ENCODE measurements around the gene ACVRL1. TPM values are rescaled to one million over a fixed set of nuclear protein-coding genes. Genes with fewer than 3 reads are reported as not detected.

ACVRL1 gene
- total RNA-seq, 3 donors from 2014 or later (not counting 1 experiment from before 2014, with no cell fraction given): 0.57 TPM; not detected in 2

- intact Hi-C loops (cut with micrococcal nuclease): no loop called here
- WGBS (ENCODE audit: insufficient coverage): 69% methylated on average over 8 of the region's 8 CpGs
- Mint-ChIP-seq H3K27ac (no peak overlapping the region), H3K9me3 (no peaks in the 10 kb centered on the region), H3K36me3 (no peaks in the 10 kb centered on the region), H3K27me3 (ENCODE audit: low read depth in 2 of 2) (peaks cover 13 to 24% of the 10 kb centered on the region in 2 donors), H3K4me1 (no peaks in the 10 kb centered on the region), H3K4me3 (no peak overlapping the region)
- H3K4me1 ChIP-seq (ENCODE audit: control insufficient read depth, insufficient read depth, low read length): peaks cover 9% of the 10 kb centered on the region
- ATAC-seq (no peak), DNase-seq (no peak)
- H3K9me3 ChIP-seq (ENCODE audit: control insufficient read depth, insufficient read depth, low read length): no peaks in the 10 kb centered on the region
- H3K27me3 ChIP-seq (ENCODE audit: control insufficient read depth, insufficient read depth, low read length): peaks cover 8% of the 10 kb centered on the region
- TF ChIP-seq, protein P1, sequence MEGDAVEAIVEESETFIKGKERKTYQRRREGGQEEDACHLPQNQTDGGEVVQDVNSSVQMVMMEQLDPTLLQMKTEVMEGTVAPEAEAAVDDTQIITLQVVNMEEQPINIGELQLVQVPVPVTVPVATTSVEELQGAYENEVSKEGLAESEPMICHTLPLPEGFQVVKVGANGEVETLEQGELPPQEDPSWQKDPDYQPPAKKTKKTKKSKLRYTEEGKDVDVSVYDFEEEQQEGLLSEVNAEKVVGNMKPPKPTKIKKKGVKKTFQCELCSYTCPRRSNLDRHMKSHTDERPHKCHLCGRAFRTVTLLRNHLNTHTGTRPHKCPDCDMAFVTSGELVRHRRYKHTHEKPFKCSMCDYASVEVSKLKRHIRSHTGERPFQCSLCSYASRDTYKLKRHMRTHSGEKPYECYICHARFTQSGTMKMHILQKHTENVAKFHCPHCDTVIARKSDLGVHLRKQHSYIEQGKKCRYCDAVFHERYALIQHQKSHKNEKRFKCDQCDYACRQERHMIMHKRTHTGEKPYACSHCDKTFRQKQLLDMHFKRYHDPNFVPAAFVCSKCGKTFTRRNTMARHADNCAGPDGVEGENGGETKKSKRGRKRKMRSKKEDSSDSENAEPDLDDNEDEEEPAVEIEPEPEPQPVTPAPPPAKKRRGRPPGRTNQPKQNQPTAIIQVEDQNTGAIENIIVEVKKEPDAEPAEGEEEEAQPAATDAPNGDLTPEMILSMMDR (IDR thresholded peaks at IDR 0.05): no peak
- H3K36me3 ChIP-seq (ENCODE audit: control insufficient read depth, insufficient read depth, low read length): no peaks in the 10 kb centered on the region
- no peak overlapping the region for H3K27ac ChIP-seq (ENCODE audit: low read length)
- no peak overlapping the region for H3K4me3 ChIP-seq (ENCODE audit: low read length)
Measured at GRCh38 chr12:51911788-51912711, 4.7 kb downstream of the ACVRL1 start.

DNA sequence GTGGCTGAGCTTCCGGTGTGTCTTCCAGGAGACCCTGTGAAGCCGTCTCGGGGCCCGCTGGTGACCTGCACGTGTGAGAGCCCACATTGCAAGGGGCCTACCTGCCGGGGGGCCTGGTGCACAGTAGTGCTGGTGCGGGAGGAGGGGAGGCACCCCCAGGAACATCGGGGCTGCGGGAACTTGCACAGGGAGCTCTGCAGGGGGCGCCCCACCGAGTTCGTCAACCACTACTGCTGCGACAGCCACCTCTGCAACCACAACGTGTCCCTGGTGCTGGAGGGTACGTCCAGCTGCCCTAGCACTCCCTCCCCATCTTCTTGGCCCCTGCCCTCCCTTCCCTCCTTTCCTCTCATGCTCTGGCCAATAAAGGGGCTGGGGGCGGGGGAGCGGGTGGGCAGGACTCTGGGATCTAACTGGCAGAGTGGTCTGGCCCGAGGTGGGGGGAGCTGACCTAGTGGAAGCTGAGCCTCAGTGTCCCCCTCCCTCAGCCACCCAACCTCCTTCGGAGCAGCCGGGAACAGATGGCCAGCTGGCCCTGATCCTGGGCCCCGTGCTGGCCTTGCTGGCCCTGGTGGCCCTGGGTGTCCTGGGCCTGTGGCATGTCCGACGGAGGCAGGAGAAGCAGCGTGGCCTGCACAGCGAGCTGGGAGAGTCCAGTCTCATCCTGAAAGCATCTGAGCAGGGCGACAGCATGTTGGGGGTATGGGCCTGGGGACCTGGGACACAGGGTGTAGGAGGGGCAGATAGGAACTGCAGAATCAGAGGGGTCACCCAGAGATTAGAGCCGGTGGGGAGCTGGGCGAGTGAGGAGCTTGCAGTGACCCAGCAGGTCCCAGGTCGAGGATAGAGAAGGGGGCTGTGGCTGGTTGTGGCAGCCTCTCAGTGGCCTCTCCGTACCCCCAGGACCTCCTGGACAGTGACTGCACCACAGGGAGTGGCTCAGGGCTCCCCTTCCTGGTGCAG lies 6.0 kb downstream of the ACVRL1 start:
- 90% methylated on average over 30 of the region's 30 CpGs for WGBS (ENCODE audit: insufficient coverage)
- Mint-ChIP-seq H3K4me3 (no peak overlapping the region), H3K4me1 (no peaks in the 10 kb centered on the region), H3K27ac (no peak overlapping the region), H3K36me3 (no peaks in the 10 kb centered on the region), H3K27me3 (ENCODE audit: low read depth in 2 of 2) (peaks cover 6 to 17% of the 10 kb centered on the region in 2 donors), H3K9me3 (no peaks in the 10 kb centered on the region)
- peaks cover under 1% of the 10 kb centered on the region for H3K27me3 ChIP-seq (ENCODE audit: control insufficient read depth, insufficient read depth, low read length)
- H3K9me3 ChIP-seq (ENCODE audit: control insufficient read depth, insufficient read depth, low read length): no peaks in the 10 kb centered on the region
- DNase-seq: no peak
- intact Hi-C loops (cut with micrococcal nuclease): no loop called here
- H3K36me3 ChIP-seq (ENCODE audit: control insufficient read depth, insufficient read depth, low read length): no peaks in the 10 kb centered on the region
- no peak overlapping the region for H3K27ac ChIP-seq (ENCODE audit: low read length)
- H3K4me3 ChIP-seq (ENCODE audit: low read length): no peak overlapping the region
- ATAC-seq: no peak
- TF ChIP-seq, protein P1 (IDR thresholded peaks at IDR 0.05): no peak
- H3K4me1 ChIP-seq (ENCODE audit: control insufficient read depth, insufficient read depth, low read length): peaks cover 9% of the 10 kb centered on the region

GRCh38 chr12:51914034-51914923 lies 7.0 kb downstream of the ACVRL1 start:
- WGBS (ENCODE audit: insufficient coverage): 90% methylated on average over 17 of the region's 17 CpGs
- Mint-ChIP-seq H3K36me3 (no peaks in the 10 kb centered on the region), H3K4me3 (no peak overlapping the region), H3K9me3 (no peaks in the 10 kb centered on the region), H3K4me1 (no peaks in the 10 kb centered on the region), H3K27me3 (ENCODE audit: low read depth in 2 of 2) (peaks cover 0 to 11% of the 10 kb centered on the region in 2 donors), H3K27ac (no peak overlapping the region)
- no peaks in the 10 kb centered on the region for H3K27me3 ChIP-seq (ENCODE audit: control insufficient read depth, insufficient read depth, low read length)
- no peak overlapping the region for H3K4me3 ChIP-seq (ENCODE audit: low read length)
- no peaks in the 10 kb centered on the region for H3K36me3 ChIP-seq (ENCODE audit: control insufficient read depth, insufficient read depth, low read length)
- no peaks in the 10 kb centered on the region for H3K9me3 ChIP-seq (ENCODE audit: control insufficient read depth, insufficient read depth, low read length)
- intact Hi-C loops (cut with micrococcal nuclease): no loop called here
- ATAC-seq: no peak
- TF ChIP-seq, protein P1 (IDR thresholded peaks at IDR 0.05): no peak
- no peak for DNase-seq
- no peak overlapping the region for H3K27ac ChIP-seq (ENCODE audit: low read length)
- peaks cover 9% of the 10 kb centered on the region for H3K4me1 ChIP-seq (ENCODE audit: control insufficient read depth, insufficient read depth, low read length)
